ENCODE data around the gene DSP. TPM values are rescaled to one million over a fixed set of nuclear protein-coding genes. Genes with fewer than 3 reads are reported as not detected.

Gene DSP
- total and polyA plus RNA-seq, 2 of the 13 experiments (the other 11 are each of a cell fraction or from before 2014, with no cell fraction given) = 89.8 to 117 TPM

DNA sequence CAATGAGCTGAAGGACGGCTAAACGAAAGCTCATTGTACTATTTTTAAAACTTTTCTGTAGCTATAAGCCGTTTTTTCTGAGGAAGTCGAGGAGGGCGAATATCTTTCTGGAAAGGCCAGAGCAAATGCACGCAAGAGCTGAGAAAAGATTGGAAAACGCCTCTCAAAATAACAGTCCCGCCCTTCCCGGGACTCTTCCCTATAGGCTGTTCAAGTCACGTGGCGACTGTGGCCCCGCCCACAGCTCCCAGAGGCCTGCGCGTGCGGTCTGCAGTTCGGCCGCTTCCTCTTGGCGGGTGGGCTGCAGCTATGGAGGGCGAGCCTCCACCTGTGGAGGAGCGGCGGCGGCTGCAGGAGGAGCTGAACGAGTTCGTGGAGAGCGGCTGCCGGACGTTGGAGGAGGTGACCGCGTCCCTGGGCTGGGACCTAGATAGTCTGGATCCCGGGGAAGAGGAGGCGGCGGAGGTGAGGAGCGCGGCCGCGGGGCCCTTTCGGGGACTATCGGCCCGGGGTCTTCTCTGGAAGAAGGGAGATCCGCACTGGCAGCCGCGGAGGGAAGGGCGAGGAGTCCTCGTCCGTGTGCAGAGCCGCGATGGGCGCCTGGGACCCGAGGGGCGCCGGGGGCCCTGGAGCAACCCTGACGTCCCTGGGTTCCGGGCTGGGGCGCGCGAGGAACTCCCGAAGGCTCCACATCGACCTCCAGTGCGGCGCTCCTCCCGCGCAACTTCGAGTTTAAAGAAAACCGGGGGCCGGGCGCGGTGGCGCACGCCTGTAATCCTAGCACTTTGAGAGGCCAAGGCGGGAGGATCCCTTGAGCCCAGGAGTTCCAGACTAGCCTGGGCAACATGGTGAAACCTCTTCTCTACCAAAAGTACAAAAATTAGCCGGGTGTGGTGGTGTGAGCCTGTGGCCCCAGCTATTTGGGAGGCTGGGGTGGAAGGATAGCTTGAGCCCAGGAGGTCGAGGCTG is 48.8 kb downstream of the DSP start, which contains the start of gene SNRNP48 (continued):
- TF ChIP-seq ZHX2 (IDR thresholded peaks at IDR 0.05; ENCODE audit: low read depth) (no peak), ZHX2 (CRISPR knock-in tag; IDR thresholded peaks at IDR 0.05; ENCODE audit: borderline replicate concordance) (no peak), NFE2L1 (CRISPR knock-in tag; IDR thresholded peaks at IDR 0.05; ENCODE audit: borderline replicate concordance) (peak; percentile 48; the same call in 1 of the 2 replicates), FOXK1 (CRISPR knock-in tag; IDR thresholded peaks at IDR 0.05; ENCODE audit: borderline replicate concordance, low read depth) (peak; percentile 84), SRY (CRISPR knock-in tag; IDR thresholded peaks at IDR 0.05) (no peak), MAX (IDR thresholded peaks at IDR 0.05) (peak; percentile 95), NPAS2 (CRISPR knock-in tag; IDR thresholded peaks at IDR 0.05; ENCODE audit: borderline replicate concordance) (no peak), SMAD9 (CRISPR knock-in tag; IDR thresholded peaks at IDR 0.05) (no peak), ISX (CRISPR knock-in tag; conservative IDR thresholded peaks at IDR 0.05) (0 out of 2 replicates have a peak, but pooled peaks have one; percentile 66), ZNF30 (CRISPR knock-in tag; IDR thresholded peaks at IDR 0.05) (0 out of 2 replicates have a peak, but pooled peaks have one; percentile 10), XBP1 (CRISPR knock-in tag; IDR thresholded peaks at IDR 0.05) (no peak; the same call in 1 of the 2 replicates), HCFC1 (IDR thresholded peaks at IDR 0.05; ENCODE audit: low read depth, low read length) (no peak), ZBTB20 (CRISPR knock-in tag; IDR thresholded peaks at IDR 0.05; ENCODE audit: borderline replicate concordance, low read depth) (0 out of 2 replicates have a peak, but pooled peaks have one; percentile 34), ZNF530 (CRISPR knock-in tag; IDR thresholded peaks at IDR 0.05; ENCODE audit: low read depth) (no peak), EP300 (IDR thresholded peaks at IDR 0.05; ENCODE audit: low read depth in 2 of 2, low read length in 2 of 2) (no peak), EP300 (CRISPR knock-in tag; IDR thresholded peaks at IDR 0.05; ENCODE audit: borderline replicate concordance) (peak; percentile 33; the same call in 1 of the 2 replicates), NAIF1 (CRISPR knock-in tag; IDR thresholded peaks at IDR 0.05; ENCODE audit: borderline replicate concordance) (peak; percentile 84), HDAC1 (CRISPR knock-in tag; IDR thresholded peaks at IDR 0.05) (peak; percentile 93), ZNF441 (CRISPR knock-in tag; IDR thresholded peaks at IDR 0.05; ENCODE audit: borderline replicate concordance) (no peak; the same call in 1 of the 2 replicates), ZNF839 (CRISPR knock-in tag; IDR thresholded peaks at IDR 0.05; ENCODE audit: borderline replicate concordance) (peak; percentile 89; the same call in 1 of the 2 replicates)
- TF ChIP-seq, protein P1, sequence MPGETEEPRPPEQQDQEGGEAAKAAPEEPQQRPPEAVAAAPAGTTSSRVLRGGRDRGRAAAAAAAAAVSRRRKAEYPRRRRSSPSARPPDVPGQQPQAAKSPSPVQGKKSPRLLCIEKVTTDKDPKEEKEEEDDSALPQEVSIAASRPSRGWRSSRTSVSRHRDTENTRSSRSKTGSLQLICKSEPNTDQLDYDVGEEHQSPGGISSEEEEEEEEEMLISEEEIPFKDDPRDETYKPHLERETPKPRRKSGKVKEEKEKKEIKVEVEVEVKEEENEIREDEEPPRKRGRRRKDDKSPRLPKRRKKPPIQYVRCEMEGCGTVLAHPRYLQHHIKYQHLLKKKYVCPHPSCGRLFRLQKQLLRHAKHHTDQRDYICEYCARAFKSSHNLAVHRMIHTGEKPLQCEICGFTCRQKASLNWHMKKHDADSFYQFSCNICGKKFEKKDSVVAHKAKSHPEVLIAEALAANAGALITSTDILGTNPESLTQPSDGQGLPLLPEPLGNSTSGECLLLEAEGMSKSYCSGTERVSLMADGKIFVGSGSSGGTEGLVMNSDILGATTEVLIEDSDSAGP (CRISPR knock-in tag; IDR thresholded peaks at IDR 0.05; ENCODE audit: borderline replicate concordance) = peak; percentile 96
